Activated naive CD4-positive, alpha-beta T cell treated with anti-CD3 and anti-CD28 coated beads for 36 hours (primary cell): ENCODE results near the gene SPEF1. TPM values are rescaled to one million over a fixed set of nuclear protein-coding genes. Genes with fewer than 3 reads are reported as not detected.

Experiments used
- CTCF ChIA-PET: fragments of 350-600 bp; sonication (Branson Sonifier 250); formaldehyde crosslinking; loops from one replicate; lab custom pipeline; 2021; ENCODE audit warnings: antibody characterized with exemption; lab: Charles Lee
- DNase-seq: peaks from one replicate; pipeline ENCODE4 v3.0.0-alpha.2; 2020
- H3K27ac Mint-ChIP-seq: one replicate; pipeline ENCODE4 v1.8.0; 2021; ENCODE audit warnings: mild to moderate bottlenecking, mixed read lengths
- H3K27me3 Mint-ChIP-seq: one replicate; pipeline ENCODE4 v1.8.0; 2021; ENCODE audit warnings: low read depth, mixed read lengths
- H3K36me3 Mint-ChIP-seq: one replicate; pipeline ENCODE4 v1.8.0; 2021; ENCODE audit warnings: low read depth, mixed read lengths
- H3K4me1 Mint-ChIP-seq: one replicate; pipeline ENCODE4 v1.8.0; 2021; ENCODE audit warnings: low read depth, mixed read lengths
- H3K4me3 Mint-ChIP-seq: one replicate; pipeline ENCODE4 v1.8.0; 2021; ENCODE audit warnings: mild to moderate bottlenecking, moderate library complexity, mixed read lengths
- H3K9me3 Mint-ChIP-seq: one replicate; pipeline ENCODE4 v1.8.0; 2021; ENCODE audit warnings: mixed read lengths
- intact Hi-C: fragments of 100-400 bp; cut with micrococcal nuclease; formaldehyde crosslinking; loops from one replicate; pipeline ENCODE4 v1.15.1; 2023
- total RNA-seq, 2 experiments: library from RNA; stranded (reverse); gene quantifications; one replicate each; pipeline ENCODE4 v1.2.3, GENCODE V29; 2021

SPEF1 gene
- total RNA-seq, 2 experiments from 2014 or later, result not detected

GRCh38 chr20:3771552-3772058 lies 9.6 kb downstream of the SPEF1 start:
- H3K4me3 Mint-ChIP-seq, result no peak overlapping the region
- no peak overlapping the region for H3K27ac Mint-ChIP-seq
- H3K27me3 Mint-ChIP-seq, result no peaks in the 10 kb centered on the region
- peaks cover 17% of the 10 kb centered on the region for H3K4me1 Mint-ChIP-seq
- H3K9me3 Mint-ChIP-seq, result no peaks in the 10 kb centered on the region
- DNase-seq, result no peak
- CTCF ChIA-PET, result interaction anchor here (0.7 to 0.9 kb wide), 2 partner anchors 14 to 314 kb away, joined by 3 read pairs; partner anchors contain the start of gene CENPB
- H3K36me3 Mint-ChIP-seq, result no peaks in the 10 kb centered on the region
- intact Hi-C loops, result no loop called here

GRCh38 chr20:3768342-3769130 lies 12.7 kb downstream of the SPEF1 start:
- intact Hi-C loops, result loop anchor here (1.0 to 5.0 kb wide), 7 partner anchors 10 to 361 kb away; partner anchors contain the start of genes DNAAF9, MAVS and PANK2
- Mint-ChIP-seq H3K4me3 (peak overlapping the region; percentile 82), H3K27me3 (no peaks in the 10 kb centered on the region), H3K36me3 (no peaks in the 10 kb centered on the region), H3K9me3 (no peaks in the 10 kb centered on the region), H3K4me1 (peaks cover 33% of the 10 kb centered on the region), H3K27ac (peak overlapping the region; percentile 82)
- peak; percentile 73 for DNase-seq
- CTCF ChIA-PET, result interaction anchor here (0.5 to 3.5 kb wide), 19 partner anchors 9 to 121 kb away, joined by 3 to 23 read pairs (median 5); partner anchors contain the start of gene SPEF1

- intact Hi-C loops, result loop anchor here (1.0 to 5.0 kb wide), 13 partner anchors 11 to 360 kb away; partner anchors contain the start of genes AP5S1, CDC25B, CENPB and DNAAF9
- Mint-ChIP-seq H3K27ac (peak within 1 kb of the TSS; percentile 82), H3K9me3 (no peaks in the 10 kb centered on the region), H3K36me3 (no peaks in the 10 kb centered on the region), H3K27me3 (no peaks in the 10 kb centered on the region), H3K4me3 (peak within 1 kb of the TSS; percentile 82), H3K4me1 (peaks cover 33% of the 10 kb centered on the region)
- peak; percentile 98 for DNase-seq
- CTCF ChIA-PET, result interaction anchor here (0.6 to 3.5 kb wide), 18 partner anchors 10 to 559 kb away, joined by 3 to 23 read pairs (median 5); partner anchors contain the start of genes CENPB, ITPA and SPEF1
Observed at GRCh38 chr20:3767427-3768341, 13.6 kb downstream of the SPEF1 start, which contains the start of gene ADISSP. TSS of gene ADISSP (minus strand) at chr20:3767753. CDS start at chr20:3760100, 7,653 bp downstream.

- Mint-ChIP-seq H3K27ac (no peak overlapping the region), H3K27me3 (no peaks in the 10 kb centered on the region), H3K4me3 (peak overlapping the region; percentile 82), H3K9me3 (no peaks in the 10 kb centered on the region), H3K4me1 (peaks cover 33% of the 10 kb centered on the region), H3K36me3 (no peaks in the 10 kb centered on the region)
- intact Hi-C loops, result loop anchor here (1.0 to 5.0 kb wide), 8 partner anchors 14 to 360 kb away; partner anchors contain the start of genes AP5S1, CDC25B, CENPB and DNAAF9
- CTCF ChIA-PET, result interaction anchor here (0.7 to 3.5 kb wide), 8 partner anchors 11 to 169 kb away, joined by 3 to 23 read pairs (median 5); partner anchors contain the start of gene CENPB
- peak; percentile 43 for DNase-seq
Observed at GRCh38 chr20:3767110-3767426, 14.2 kb downstream of the SPEF1 start.

GRCh38 chr20:3766422-3767109 lies 14.7 kb downstream of the SPEF1 start:
- DNase-seq, result no peak
- peak overlapping the region; percentile 82 for H3K4me3 Mint-ChIP-seq
- H3K9me3 Mint-ChIP-seq, result no peaks in the 10 kb centered on the region
- intact Hi-C loops, result loop anchor here (1.0 to 5.0 kb wide), 8 partner anchors 15 to 359 kb away; partner anchors contain the start of genes AP5S1, CDC25B, CENPB and DNAAF9
- no peak overlapping the region for H3K27ac Mint-ChIP-seq
- H3K36me3 Mint-ChIP-seq, result peaks cover 2% of the 10 kb centered on the region
- CTCF ChIA-PET, result interaction anchor here (0.6 to 1.7 kb wide), 5 partner anchors 12 to 62 kb away, joined by 3 to 6 read pairs (median 3); no protein-coding TSS in a partner anchor
- no peaks in the 10 kb centered on the region for H3K27me3 Mint-ChIP-seq
- H3K4me1 Mint-ChIP-seq, result peaks cover 33% of the 10 kb centered on the region

GRCh38 chr20:3765171-3765882 lies 15.9 kb downstream of the SPEF1 start:
- Mint-ChIP-seq H3K27ac (no peak overlapping the region), H3K9me3 (no peaks in the 10 kb centered on the region), H3K4me1 (peaks cover 33% of the 10 kb centered on the region), H3K4me3 (no peak overlapping the region), H3K27me3 (no peaks in the 10 kb centered on the region), H3K36me3 (peaks cover 3% of the 10 kb centered on the region)
- CTCF ChIA-PET, result interaction anchor here (0.6 to 1.3 kb wide), 4 partner anchors 14 to 827 kb away, joined by 3 to 5 read pairs (median 4); no protein-coding TSS in a partner anchor
- intact Hi-C loops, result loop anchor here (5.0 kb wide), 2 partner anchors 317 to 358 kb away; partner anchors contain the start of gene DNAAF9
- DNase-seq, result no peak

GRCh38 chr20:3764659-3765058 lies 16.6 kb downstream of the SPEF1 start:
- H3K4me1 Mint-ChIP-seq, result peaks cover 32% of the 10 kb centered on the region
- no peaks in the 10 kb centered on the region for H3K27me3 Mint-ChIP-seq
- CTCF ChIA-PET, result interaction anchor here (1.3 to 1.5 kb wide), 3 partner anchors 10 to 54 kb away, joined by 3 to 5 read pairs (median 3); no protein-coding TSS in a partner anchor
- no peak for DNase-seq
- intact Hi-C loops, result loop anchor here (5.0 kb wide), 2 partner anchors 318 to 357 kb away; partner anchors contain the start of gene DNAAF9
- H3K27ac Mint-ChIP-seq, result no peak overlapping the region
- no peaks in the 10 kb centered on the region for H3K9me3 Mint-ChIP-seq
- H3K36me3 Mint-ChIP-seq, result peaks cover 3% of the 10 kb centered on the region
- no peak overlapping the region for H3K4me3 Mint-ChIP-seq

GRCh38 chr20:3763671-3764601 lies 17.3 kb downstream of the SPEF1 start:
- peaks cover 27% of the 10 kb centered on the region for H3K4me1 Mint-ChIP-seq
- H3K36me3 Mint-ChIP-seq, result peaks cover 3% of the 10 kb centered on the region
- no peak overlapping the region for H3K27ac Mint-ChIP-seq
- no peaks in the 10 kb centered on the region for H3K27me3 Mint-ChIP-seq
- intact Hi-C loops, result no loop called here
- no peak overlapping the region for H3K4me3 Mint-ChIP-seq
- no peak for DNase-seq
- CTCF ChIA-PET, result interaction anchor here (1.3 to 1.5 kb wide), 2 partner anchors 9 to 13 kb away, joined by 3 to 5 read pairs; no protein-coding TSS in a partner anchor
- H3K9me3 Mint-ChIP-seq, result no peaks in the 10 kb centered on the region

GRCh38 chr20:3760655-3761348 lies 20.4 kb downstream of the SPEF1 start:
- DNase-seq, result no peak
- CTCF ChIA-PET, result interaction anchor here (1.0 to 1.1 kb wide), 2 partner anchors 8 to 10 kb away, joined by 3 to 4 read pairs; no protein-coding TSS in a partner anchor
- H3K36me3 Mint-ChIP-seq, result peaks cover 15% of the 10 kb centered on the region
- peaks cover 8% of the 10 kb centered on the region for H3K4me1 Mint-ChIP-seq
- no peaks in the 10 kb centered on the region for H3K27me3 Mint-ChIP-seq
- no peak overlapping the region for H3K27ac Mint-ChIP-seq
- intact Hi-C loops, result no loop called here
- no peak overlapping the region for H3K4me3 Mint-ChIP-seq
- no peaks in the 10 kb centered on the region for H3K9me3 Mint-ChIP-seq
